Activated CD8-positive, alpha-beta memory T cell treated with anti-CD3 and anti-CD28 coated beads for 1 hour (primary cell): Measurements from ENCODE around the gene HES2.
"Not testable (repeated sequence)": the region's sequence is repeated elsewhere in the genome, so short reads cannot be mapped to it uniquely, and the experiment has no call there.

Experiments used
- DNase-seq, 2 donors: peaks; one replicate each; pipeline ENCODE4 v3.0.0-alpha.2; 2020; ENCODE audit warnings: low read depth in 1 of 2; ENCODE audit errors: extremely low read depth in 1 of 2

The HES2 gene

DNA sequence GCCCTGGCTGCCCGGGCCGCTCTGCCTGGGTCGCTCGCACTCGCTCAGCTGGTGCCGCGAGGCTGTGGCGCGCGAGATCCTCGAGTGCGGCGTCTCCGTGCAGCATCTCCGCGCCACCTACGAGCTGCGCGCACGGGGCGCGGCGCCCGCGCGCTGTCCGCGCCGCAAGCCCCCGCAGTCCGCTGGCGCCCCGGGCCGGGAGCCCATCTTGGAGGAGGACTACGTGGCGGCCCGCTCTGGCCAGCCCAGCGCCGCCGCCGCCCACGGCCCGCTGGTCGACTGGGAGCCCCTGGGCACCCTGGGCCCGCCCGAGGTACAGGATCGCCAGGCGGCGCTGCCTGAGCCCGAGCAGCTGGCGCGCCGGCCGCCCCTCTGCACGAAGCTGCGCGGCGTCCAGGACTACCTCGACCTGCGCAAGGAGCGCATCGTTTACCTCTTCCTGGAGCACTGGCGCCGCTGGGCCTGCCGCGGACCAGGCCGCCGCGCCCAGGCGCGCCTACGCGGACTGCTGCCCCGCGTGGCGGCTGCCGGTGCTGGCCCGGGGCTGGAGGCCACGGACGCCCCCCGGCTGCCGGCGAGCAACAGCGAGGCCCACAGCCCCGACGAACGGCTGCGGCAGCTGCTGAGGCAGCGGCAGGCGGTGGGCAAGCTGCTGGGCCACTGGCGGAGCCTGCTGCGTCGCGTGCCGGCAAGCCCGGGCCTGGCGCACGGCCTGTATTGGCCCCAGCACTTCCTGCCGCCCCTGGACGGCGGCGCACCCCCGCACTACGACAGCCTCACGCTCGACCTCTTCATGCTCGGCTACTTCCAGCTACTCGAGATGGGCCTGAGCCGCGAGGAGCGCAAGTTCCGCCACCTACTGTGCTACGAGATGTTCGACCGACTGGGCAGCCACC, 35.4 kb upstream of the HES2 start:
- DNase-seq: no peak

DNA sequence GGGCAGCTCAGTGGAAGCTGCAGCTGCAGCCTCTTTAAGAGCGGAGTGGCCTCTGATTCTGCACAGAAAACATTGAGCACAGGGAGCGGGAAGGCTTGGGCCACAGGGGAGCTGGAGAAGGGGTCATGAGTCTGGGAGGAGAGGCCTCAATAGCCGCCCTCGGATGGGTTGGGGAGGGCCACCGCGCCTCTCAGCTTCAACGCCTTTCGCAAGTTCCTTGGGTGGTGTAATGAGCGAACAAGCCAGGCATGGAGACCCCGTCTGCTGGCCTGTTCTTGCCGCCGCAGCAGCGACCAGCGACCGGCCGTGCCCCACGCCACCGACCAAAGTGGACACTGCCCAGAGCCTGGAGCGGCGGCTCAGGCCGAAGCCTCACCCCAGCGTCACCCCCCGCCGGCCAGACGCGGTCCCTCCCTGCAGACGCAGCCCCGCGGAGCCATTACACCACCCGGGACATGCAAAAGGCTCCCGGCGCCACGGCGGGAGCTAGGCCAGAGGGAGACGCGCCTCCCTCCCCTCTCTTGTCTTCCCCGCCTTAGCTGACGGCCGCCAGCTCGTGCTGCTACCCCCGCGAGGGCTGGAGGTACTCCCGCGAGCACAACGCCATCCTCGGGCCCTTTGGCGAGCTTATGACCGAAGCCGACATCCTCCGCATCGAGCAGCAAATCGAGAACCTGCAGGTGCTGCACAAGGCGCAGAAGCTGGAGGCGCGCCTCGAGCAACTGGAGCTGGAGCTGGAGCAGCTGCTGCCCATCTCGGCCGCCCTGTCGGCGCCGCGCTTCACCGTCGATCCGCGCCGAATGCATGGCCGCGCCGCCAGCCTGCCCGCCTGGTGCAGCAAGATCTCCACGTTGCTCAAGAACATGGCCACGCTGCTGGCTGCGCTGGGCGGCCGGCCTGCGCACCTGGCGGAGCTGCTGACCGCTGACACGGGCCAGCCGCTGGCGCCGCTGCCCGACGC, 34.5 kb upstream of the HES2 start:
- not testable (repeated sequence) for DNase-seq

DNA sequence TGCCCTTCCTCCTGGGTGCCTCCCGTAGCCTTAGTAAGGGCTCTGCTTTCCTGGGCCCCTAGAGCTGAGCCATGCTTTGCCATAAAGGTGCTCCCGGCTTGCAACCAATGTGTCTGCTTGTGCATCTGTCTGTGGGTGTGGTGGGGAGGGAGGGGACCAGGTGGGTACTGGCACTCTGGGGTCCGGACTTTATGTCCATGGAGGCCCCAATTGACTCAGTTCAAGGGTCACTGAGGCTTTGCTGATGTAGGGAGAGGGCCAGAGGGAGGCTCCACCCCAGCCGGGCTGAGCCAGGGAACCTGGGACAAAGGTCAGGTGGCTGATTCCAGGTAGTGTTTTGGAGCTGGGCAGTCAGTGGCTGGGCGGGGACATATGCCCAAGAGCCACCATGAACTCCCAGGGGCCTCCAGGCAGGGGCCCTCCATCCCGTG, 31.2 kb upstream of the HES2 start:
- no peak for DNase-seq

DNA sequence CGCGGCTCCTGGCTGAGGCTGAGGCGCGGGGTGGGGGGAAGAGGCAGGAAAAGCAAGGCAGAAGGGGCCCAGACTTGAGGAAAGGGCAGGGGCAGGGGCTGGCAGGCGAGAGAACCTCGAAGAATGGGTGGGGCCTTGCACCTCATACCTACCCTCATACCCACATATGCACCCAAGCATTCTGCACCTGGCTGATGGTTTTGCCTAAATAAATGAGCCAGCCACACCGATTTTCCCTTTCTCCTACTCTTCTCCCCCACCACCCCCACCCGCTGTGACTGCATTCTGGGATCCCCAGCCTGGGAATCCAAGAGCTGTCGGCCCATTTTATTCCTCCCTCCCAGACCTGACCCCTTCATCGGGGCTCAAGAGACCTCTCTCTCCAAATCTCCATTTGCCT, 30.8 kb upstream of the HES2 start:
- DNase-seq: not testable (repeated sequence)

DNA sequence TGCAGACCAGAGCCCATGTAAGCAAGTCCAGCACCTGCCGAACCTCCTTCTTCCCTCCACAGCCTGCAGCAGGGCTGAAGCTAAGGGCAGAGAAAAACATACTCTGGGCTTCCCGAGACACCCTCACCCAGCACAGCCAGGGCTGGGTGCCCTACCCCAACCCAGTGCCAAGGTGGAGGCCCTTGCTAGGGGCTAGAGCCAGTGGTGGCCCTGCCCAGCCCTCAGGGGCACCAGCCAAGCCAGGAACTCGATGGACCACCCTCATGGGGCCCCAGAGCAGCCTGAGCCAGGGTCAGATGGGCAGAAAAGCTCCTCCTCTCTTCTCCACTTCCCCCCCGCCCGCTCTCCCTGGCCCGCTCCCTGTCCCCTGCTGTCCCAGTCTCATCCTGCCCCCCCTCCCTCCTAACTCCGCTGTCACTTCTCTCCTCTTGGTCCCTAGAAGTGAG, 30.3 kb upstream of the HES2 start:
- DNase-seq: no peak

DNA sequence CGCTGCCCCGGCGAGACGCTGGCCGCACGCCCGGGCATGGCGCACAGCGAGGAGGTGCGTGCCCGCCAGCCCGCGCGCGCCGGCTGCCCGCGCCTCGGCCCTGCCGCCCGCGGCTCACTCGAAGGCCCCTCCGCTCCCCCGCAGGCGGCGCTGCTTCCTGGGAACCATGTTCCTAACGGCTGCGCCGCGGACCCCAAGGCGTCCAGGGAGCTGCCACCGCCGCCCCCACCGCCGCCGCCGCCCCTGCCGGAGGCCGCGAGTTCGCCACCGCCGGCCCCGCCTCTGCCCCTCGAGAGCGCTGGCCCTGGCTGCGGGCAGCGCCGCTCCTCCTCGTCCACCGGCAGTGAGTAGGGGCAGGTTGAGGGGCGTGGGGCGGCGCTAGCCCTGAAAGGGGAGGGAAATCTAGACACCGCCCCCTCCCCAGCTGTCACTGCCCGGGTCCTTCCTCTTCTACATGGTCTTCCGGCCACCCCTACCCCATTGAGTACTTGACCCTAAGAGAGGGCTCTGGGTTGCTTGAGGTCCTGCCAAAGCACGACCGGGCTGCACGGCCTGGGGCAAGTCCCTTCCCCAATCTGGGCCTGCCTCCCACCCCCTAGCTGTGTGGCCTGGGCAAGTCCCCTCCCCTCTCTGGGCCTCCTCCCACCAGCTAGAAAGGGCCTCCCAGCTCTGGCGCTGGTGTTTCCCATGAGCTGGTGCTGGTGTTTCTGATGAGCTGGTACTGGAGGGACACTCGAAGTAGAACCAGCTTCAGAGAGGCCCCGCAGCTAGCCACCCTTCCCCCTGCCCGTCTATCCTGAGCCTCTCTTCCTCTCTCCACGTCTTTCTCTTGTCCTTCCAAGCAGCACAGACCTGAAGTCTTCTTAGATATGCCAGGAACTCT, 29.3 kb upstream of the HES2 start:
- no peak for DNase-seq

DNA sequence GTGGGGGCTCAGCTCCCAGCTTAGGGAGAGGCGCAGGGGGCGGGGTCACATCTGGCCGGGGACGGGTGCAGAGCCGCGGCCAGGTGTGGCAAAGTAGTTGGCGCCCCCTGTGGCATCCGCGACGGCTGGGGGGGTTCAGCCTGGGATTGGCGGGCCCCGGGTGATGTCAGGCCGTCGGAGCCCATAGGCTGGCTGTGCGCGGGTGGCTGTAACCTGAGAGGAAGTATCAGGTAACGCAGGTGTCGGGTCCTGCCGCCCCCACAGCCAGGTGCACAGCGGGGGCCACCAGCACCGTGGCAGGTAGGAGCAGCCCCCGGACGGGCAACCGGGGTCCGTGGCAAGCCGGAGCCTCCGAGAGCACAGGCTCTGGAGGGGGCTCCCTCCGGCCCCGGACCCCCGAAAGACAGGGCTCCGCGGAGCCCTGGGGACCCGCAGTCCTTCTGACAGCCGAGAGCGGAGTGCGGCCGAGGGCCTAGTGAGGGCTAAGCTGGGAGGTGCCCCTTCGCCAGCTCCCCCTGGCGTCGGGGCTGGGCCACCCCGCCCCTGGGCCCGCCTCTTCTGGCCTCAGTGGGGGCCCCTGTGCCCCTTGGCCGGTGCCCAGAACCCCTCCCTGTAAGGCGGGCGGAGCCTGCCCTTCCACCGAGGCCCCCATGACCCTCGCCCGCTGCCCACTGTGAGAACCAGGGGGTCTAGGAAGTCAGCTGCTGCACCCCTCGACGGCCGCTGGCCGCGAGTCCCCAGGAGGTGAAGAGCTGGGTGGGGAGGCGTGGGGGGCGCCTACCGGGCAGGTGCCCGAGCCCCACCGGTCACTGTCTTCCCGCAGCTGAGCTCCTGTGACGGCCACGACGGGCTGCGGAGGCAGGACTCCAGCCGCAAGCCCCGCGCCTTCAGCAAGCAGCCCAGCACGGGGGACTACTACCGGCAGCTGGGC, 28.4 kb upstream of the HES2 start:
- no peak for DNase-seq

DNA sequence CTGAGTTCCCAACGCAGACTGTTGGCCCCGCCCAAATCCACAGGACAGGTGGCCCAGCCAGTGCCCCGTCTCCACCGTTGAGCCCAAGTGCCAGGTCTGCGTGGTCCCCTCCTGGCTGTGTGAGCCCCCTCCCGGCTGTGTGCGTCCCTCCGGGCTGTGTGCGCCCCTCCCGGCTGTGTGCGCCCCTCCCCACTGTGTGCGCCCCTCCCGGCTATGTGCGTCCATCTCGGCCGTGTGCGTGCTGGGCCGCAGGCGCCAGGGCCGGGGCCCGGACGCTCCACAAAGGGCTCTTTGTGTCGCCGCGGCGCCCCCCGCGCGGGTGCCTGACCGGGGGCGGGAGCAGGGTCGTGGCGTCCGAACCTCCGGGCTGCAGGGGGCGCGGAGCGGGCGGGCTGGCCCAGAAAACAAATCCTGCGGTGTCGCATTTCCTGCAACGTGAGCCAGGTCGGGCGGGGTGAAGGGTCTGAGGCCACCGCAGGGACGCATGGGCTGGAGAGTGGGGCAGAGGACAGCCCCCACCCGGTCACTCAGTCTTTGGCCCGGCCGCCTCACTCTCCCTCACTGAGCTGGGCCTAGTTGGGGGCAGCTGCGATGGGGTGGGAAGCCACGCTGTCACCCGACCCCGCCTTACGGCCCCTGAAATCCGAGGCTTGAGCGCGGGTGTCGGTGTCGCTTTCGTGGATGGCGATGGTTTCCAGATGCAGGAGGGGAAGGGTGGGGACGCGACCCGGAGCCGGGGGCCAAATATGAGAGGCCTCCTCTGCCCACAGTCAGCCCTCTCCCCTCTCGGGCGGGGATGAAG, 27.5 kb upstream of the HES2 start:
- DNase-seq: no peak

DNA sequence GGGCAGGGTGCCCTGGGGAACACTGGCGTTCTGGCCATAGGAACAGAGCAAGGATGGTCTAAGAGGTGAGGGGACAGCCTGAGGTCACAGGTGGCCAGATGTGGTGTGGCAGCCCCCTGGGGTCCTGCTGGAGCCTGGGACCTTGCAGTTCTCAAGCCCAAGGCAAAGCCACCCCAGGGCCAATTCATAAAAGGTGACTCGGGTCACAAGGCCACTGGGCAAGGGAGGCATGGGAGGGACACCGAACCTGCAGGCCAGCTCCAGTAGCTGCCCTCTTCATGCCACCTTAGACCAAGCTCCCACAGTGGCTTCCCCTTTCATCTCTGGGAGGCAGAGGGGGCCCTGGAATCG, 26.9 kb upstream of the HES2 start:
- no peak for DNase-seq

DNA sequence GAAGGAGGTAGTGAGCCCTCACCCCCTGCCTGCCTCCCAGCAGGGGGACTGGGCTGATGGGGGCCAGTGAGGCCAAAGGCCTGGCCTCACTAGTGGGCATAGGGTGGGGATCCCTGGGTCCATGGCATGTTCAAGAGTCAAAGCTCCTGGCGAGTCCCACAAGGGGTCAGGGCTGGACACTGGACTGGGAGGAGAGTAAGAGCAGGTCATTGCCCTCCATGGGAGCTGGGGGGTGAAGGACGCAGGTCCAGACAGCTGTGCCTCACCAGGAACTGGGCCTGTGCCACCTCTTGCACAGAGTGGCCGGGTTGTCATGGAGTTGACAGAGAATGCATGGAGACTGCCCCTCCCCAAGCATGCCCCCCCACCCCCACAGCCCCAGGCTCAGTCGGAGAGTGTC, 26.2 kb upstream of the HES2 start:
- not testable (repeated sequence) for DNase-seq

DNA sequence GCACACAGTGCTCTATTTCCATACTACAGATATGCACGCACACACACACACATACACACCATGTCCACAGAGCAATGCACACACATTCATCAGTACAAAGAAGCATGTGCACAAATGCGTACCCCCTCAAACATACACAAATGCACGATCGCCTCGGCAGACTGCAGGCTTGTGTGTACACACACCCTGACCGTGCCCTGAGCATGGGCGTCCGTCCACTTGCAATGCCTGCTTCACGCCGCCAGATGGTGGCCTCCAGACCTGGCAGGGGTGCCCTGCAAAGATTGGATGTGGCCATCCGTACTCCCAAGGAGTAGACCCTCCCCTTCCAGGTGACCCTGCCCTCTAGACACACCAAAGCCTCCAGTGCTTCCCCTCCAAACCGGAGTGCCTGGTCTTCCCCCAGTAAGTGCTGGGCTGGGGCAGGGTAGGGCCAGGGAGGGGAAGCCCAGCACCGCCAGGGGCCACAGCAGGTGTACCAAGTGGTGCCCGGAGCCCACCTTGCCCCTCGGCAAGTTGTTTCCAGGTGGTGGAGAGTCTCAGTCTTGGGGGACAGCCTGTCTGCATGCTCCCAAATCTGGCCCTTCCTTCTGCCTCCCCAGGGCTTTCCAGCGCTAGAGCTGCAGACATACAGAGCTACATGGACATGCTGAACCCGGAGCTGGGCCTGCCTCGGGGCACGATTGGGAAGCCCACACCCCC, 25.5 kb upstream of the HES2 start:
- no peak for DNase-seq

DNA sequence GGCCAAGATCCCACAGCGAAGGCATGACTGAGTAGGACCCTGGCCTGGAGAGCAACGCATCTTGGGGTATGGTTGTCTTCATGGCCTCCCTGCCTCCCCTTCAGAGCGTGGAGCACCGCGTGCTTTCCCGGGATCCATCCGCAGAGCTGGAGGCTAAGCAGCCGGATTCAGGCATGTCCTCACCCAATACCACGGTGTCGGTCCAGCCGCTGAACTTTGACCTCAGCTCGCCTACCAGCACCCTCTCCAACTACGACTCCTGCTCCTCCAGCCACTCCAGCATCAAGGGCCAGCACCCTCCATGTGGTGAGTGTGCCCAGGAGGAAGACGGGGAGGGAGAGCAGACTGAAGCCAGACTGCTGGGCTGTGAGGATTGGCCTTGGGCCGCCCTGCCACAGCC, 24.7 kb upstream of the HES2 start:
- no peak for DNase-seq

DNA sequence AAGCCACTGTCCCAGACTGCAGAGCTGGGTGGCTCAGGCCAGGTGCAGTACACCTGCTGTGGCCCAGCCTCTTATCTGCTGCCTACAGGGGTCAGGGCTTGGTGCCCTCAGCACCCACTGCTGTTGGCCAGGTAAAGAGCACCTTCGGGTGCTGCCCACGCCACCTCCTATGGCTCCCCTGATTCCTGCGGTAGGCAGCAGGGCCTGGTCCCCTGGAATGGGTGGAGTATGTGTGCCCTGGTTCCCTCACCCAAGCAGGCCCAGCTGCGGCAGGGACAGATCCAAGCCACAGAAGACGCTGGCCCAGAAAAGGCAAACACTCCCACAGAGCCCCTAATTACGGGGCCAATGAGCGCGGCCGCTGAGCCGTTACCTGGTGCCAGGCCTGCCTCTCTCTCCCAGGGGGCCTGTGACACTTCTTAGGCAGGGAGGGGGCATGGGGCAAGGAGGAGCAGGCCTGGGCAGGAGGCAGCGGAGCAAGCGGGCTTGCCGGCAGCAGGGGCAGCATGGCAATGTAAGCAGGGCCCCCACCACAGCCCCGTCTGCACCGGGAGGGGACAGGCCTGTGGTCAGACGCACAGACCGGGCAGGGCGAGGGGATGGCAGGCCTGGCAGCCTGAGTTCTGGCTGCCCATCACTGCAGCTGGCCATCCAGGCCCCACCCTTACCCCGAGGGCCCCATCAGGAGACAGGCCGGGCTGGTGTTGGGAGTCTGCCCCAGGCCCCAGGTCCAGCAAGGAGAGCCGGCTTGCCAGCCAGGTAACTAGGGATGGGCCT, 23.8 kb upstream of the HES2 start:
- DNase-seq: no peak

DNA sequence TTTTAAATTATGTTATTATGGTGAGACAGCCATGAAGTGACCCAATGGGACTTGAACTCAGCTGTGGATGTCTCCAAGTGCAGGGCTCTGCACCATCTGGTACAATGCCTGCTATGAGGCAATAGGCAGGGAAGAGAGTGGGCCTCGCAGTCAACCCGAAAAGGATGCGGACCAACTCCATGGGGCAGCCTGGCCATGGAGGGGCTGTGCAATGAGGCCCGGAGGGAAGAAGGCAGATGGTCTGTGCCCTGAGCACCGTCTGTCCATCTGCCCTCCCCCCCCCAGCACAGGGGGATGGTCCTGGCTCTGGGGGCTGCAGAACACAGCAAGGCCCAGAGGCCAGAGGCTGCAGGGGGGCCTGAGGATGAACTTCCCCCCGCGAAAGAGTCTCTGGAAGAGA, 21.9 kb upstream of the HES2 start:
- no peak for DNase-seq

DNA sequence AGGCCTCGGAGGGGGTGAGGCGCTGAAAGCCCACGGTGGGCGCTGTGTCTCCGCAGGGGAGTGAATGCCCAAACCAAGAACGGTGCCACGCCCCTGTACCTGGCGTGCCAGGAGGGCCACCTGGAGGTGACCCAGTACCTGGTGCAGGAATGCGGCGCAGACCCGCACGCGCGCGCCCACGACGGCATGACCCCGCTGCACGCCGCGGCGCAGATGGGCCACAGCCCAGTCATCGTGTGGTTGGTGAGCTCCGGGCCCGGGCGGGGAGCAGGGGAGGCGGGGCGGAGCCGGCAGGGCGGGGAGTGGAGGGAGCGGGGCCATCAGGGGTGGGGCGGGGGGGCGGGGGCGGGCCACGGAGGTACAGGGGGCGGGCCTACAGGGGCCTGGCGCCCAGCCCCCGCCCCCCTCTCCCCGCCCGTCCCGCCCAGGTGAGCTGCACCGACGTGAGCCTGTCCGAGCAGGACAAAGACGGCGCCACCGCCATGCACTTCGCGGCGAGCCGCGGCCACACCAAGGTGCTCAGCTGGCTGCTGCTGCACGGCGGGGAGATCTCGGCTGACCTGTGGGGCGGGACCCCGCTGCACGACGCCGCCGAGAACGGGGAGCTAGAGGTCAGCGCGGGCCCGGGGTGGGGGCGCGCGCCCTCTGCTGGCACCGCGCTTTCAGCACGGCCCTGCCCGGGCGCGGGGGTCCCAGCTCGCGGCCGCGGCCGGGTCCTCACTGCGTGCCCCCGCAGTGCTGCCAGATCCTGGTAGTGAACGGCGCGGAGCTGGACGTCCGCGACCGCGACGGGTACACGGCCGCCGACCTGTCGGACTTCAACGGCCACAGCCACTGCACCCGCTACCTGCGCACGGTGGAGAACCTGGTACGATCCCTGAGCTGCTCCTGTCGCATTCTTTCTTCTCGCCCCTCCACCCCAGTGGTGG, 20.7 kb upstream of the HES2 start:
- DNase-seq: peak in 1 of 2 donors; percentile 61

DNA sequence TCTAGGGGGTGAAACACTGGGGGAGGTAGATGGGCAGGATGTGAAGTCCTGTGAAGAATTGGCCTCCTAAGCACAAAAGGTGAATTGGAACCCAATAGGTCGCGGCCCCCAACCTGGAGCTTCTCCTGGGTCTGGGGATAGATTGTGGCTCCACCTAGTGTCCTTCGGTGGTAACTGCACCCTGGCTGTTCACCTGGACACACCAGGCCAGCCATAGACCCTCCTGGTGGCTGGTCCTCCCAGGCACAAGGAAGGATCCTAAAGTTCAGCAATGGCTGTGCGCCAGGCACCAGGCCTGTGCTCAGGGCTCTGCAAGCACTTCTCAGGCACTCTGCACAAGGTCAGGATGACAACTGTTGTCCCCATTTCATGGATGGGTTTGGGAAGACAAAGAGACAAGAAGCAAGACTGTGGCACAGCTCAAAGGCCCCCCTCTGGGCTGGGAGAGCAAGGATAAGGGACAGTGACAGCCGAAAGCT, 18.4 kb upstream of the HES2 start:
- DNase-seq: peak in 1 of 2 donors; percentile 47
